Astrocyte (in vitro differentiated cells and primary cell): ENCODE measurements around the gene MAP2. TPM values are rescaled to one million over a fixed set of nuclear protein-coding genes. Genes with fewer than 3 reads are reported as not detected.

Experiments
- DNase-seq: peaks from one replicate; pipeline ENCODE4 v3.0.0-alpha.2; 2010; ENCODE audit warnings: low read depth
- FAIRE-seq: peaks from 2 replicates; lab custom pipeline; 2011; peaks lifted over from hg19 to GRCh38; lab: Jason Lieb, UNC
- H2AFZ ChIP-seq: 2 replicates; pipeline ENCODE4 v1.6.0; 2012; ENCODE audit warnings: low read depth, low read length, inconsistent platforms
- H3K27ac ChIP-seq: 2 replicates; pipeline ENCODE4 v1.5.1; 2011; ENCODE audit warnings: low read depth, low read length, inconsistent platforms
- H3K27me3 ChIP-seq: 2 replicates; pipeline ENCODE4 v1.6.0; 2011; ENCODE audit warnings: low read length, inconsistent platforms; ENCODE audit not compliant: insufficient read depth
- H3K36me3 ChIP-seq: 2 replicates; pipeline ENCODE4 v1.5.1; 2011; ENCODE audit warnings: low read length, inconsistent platforms; ENCODE audit not compliant: insufficient read depth
- H3K4me1 ChIP-seq: 2 replicates; pipeline ENCODE4 v1.5.1; 2011; ENCODE audit warnings: low read length, inconsistent platforms; ENCODE audit not compliant: insufficient read depth
- H3K4me2 ChIP-seq: 2 replicates; pipeline ENCODE4 v1.6.0; 2012; ENCODE audit warnings: low read length, inconsistent platforms
- H3K4me3 ChIP-seq: 2 replicates; pipeline ENCODE4 v1.5.1; 2011; ENCODE audit warnings: low read depth, mild to moderate bottlenecking, low read length, inconsistent platforms; ENCODE audit not compliant: insufficient read depth
- H3K79me2 ChIP-seq: 2 replicates; pipeline ENCODE4 v1.6.0; 2012; ENCODE audit warnings: mild to moderate bottlenecking, low read length, inconsistent platforms; ENCODE audit not compliant: insufficient read depth
- H3K9ac ChIP-seq: 2 replicates; pipeline ENCODE4 v1.6.0; 2012; ENCODE audit warnings: mild to moderate bottlenecking, low read length, inconsistent platforms
- H3K9me3 ChIP-seq: 2 replicates; pipeline ENCODE4 v1.5.1; 2012; ENCODE audit warnings: low read depth, mild to moderate bottlenecking, low read length, inconsistent platforms; ENCODE audit not compliant: insufficient read depth
- H4K20me1 ChIP-seq: 2 replicates; pipeline ENCODE4 v1.6.0; 2012; ENCODE audit warnings: low read length, inconsistent platforms; ENCODE audit not compliant: insufficient read depth
- H3K27ac Mint-ChIP-seq: one replicate; pipeline ENCODE4 v1.8.0; 2021; ENCODE audit warnings: mild to moderate bottlenecking, mixed read lengths; ENCODE audit not compliant: unreplicated experiment
- H3K27me3 Mint-ChIP-seq: one replicate; pipeline ENCODE4 v1.8.0; 2021; ENCODE audit warnings: low read depth, mixed read lengths; ENCODE audit not compliant: unreplicated experiment
- H3K36me3 Mint-ChIP-seq: one replicate; pipeline ENCODE4 v1.8.0; 2021; ENCODE audit warnings: low read depth, mixed read lengths; ENCODE audit not compliant: unreplicated experiment
- H3K4me1 Mint-ChIP-seq: one replicate; pipeline ENCODE4 v1.8.0; 2021; ENCODE audit warnings: low read depth, mixed read lengths; ENCODE audit not compliant: unreplicated experiment
- H3K4me3 Mint-ChIP-seq: one replicate; pipeline ENCODE4 v1.8.0; 2021; ENCODE audit warnings: mild to moderate bottlenecking, moderate library complexity, mixed read lengths; ENCODE audit not compliant: unreplicated experiment
- H3K9me3 Mint-ChIP-seq: one replicate; pipeline ENCODE4 v1.8.0; 2021; ENCODE audit warnings: mild to moderate bottlenecking, mixed read lengths; ENCODE audit not compliant: unreplicated experiment
- EZH2 ChIP-seq: IDR thresholded peaks from 2 replicates; pipeline ENCODE4 v1.6.1; 2012; ENCODE audit warnings: mild to moderate bottlenecking, low read length, inconsistent platforms; ENCODE audit not compliant: insufficient read depth
- total RNA-seq: library from RNA; stranded (reverse); gene quantifications from 2 replicates; pipeline ENCODE4 v1.2.1, GENCODE V29; 2021
- TF ChIP-seq, protein P1 (sequence below): IDR thresholded peaks from 2 replicates; pipeline ENCODE4 v1.5.1; 2011; ENCODE audit warnings: low read depth, mild to moderate bottlenecking, inconsistent platforms, low read length, moderate library complexity; ENCODE audit not compliant: insufficient read depth

MAP2 gene
- total RNA-seq, 1 donor from 2014 or later, result 15.9 TPM

DNA sequence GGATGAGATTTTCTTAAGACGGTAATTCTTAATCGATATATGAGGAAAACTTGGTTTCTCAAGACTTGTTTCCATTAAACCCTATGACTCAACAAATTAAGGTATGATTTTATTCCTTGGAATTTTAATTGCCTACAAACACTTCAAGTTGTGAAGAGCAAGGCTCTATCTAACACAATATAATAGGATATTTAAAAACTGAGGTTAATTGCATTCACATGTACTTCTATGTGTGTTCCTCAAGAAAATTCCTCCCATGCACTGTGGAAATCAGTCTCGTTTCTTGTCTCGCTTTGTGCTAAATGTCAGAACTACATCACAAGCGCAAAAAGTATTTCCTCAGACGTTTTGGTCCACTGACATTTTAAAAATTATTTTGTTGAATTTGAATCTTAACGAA is 238.2 kb downstream of the MAP2 start:
- no peak overlapping the region for H3K4me3 Mint-ChIP-seq

DNA sequence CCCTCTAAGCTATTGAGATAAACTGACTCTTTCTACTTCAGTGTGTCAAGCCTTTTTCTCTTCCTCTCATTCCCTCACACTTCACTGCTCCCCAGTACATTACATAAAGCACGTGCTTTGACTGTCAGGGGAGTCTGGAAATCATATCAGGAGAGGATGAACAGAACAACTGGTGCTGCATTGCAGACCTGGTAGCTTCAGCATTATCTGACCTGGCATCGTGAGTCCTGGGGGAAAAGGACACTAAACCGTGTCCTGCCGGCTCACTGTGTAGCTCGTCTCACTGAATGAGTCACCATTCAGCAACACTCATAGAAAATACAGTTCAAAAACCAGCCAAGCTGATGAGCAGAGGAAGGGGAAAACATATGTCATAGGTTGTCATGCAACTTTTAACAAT is 239.3 kb downstream of the MAP2 start:
- Histone ChIP-seq H3K4me3 (no peak overlapping the region), H3K9me3 (no peaks in the 10 kb centered on the region), H3K79me2 (no peaks in the 10 kb centered on the region), H3K27ac (peak overlapping the region; percentile 25), H3K36me3 (no peaks in the 10 kb centered on the region), H4K20me1 (no peaks in the 10 kb centered on the region), H3K4me2 (peak overlapping the region; percentile 84), H3K4me1 (peaks cover 17% of the 10 kb centered on the region), H3K27me3 (no peaks in the 10 kb centered on the region), H3K9ac (peak overlapping the region; percentile 57), H2AFZ (peak overlapping the region; percentile 67)
- Mint-ChIP-seq H3K9me3 (no peaks in the 10 kb centered on the region), H3K4me3 (no peak overlapping the region), H3K27me3 (no peaks in the 10 kb centered on the region), H3K36me3 (no peaks in the 10 kb centered on the region), H3K27ac (peak overlapping the region; percentile 35), H3K4me1 (peaks cover 10% of the 10 kb centered on the region)
- FAIRE-seq (no peak), DNase-seq (peak; percentile 42)
- TF ChIP-seq EZH2, result no peak

More for the DNA sequence above, 238.2 kb downstream of the MAP2 start:
- Histone ChIP-seq H3K9me3 (no peaks in the 10 kb centered on the region), H3K4me1 (peaks cover 17% of the 10 kb centered on the region), H3K36me3 (no peaks in the 10 kb centered on the region), H3K4me2 (peak overlapping the region; percentile 76), H3K27me3 (no peaks in the 10 kb centered on the region), H3K4me3 (no peak overlapping the region), H3K9ac (no peak overlapping the region), H4K20me1 (no peaks in the 10 kb centered on the region), H2AFZ (no peak overlapping the region), H3K27ac (no peak overlapping the region), H3K79me2 (no peaks in the 10 kb centered on the region)
- Mint-ChIP-seq H3K27ac (no peak overlapping the region), H3K9me3 (peaks cover 2% of the 10 kb centered on the region), H3K36me3 (no peaks in the 10 kb centered on the region), H3K4me1 (peaks cover 10% of the 10 kb centered on the region), H3K27me3 (no peaks in the 10 kb centered on the region)
- no peak for TF ChIP-seq EZH2
- TF ChIP-seq, protein P1, sequence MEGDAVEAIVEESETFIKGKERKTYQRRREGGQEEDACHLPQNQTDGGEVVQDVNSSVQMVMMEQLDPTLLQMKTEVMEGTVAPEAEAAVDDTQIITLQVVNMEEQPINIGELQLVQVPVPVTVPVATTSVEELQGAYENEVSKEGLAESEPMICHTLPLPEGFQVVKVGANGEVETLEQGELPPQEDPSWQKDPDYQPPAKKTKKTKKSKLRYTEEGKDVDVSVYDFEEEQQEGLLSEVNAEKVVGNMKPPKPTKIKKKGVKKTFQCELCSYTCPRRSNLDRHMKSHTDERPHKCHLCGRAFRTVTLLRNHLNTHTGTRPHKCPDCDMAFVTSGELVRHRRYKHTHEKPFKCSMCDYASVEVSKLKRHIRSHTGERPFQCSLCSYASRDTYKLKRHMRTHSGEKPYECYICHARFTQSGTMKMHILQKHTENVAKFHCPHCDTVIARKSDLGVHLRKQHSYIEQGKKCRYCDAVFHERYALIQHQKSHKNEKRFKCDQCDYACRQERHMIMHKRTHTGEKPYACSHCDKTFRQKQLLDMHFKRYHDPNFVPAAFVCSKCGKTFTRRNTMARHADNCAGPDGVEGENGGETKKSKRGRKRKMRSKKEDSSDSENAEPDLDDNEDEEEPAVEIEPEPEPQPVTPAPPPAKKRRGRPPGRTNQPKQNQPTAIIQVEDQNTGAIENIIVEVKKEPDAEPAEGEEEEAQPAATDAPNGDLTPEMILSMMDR, result no peak
- DNase-seq, result no peak
- FAIRE-seq, result no peak

DNA sequence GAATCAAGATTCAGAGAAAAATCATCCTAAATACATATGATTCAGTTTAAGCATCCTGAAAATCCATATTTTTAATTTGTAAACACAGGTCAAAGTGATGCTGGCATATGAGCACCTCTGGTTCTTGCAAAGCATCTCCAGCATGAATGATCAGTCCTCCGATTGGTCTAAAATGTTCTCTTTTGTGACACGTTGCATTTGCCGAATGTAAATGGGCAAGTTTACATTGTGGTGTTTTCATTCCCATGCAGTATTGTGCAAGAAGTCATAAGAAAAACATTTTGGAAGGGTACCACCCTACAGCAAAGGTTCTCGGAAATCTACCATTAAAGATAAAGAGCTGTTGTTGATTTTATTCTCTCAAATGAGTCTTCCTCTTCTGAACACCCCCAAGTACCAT is 239.8 kb downstream of the MAP2 start:
- Histone ChIP-seq H3K27me3 (no peaks in the 10 kb centered on the region), H3K36me3 (no peaks in the 10 kb centered on the region), H3K27ac (no peak overlapping the region), H4K20me1 (no peaks in the 10 kb centered on the region), H2AFZ (no peak overlapping the region), H3K9me3 (no peaks in the 10 kb centered on the region), H3K4me2 (peak overlapping the region; percentile 84), H3K4me3 (no peak overlapping the region), H3K9ac (no peak overlapping the region), H3K79me2 (no peaks in the 10 kb centered on the region), H3K4me1 (peaks cover 17% of the 10 kb centered on the region)
- Mint-ChIP-seq H3K27ac (no peak overlapping the region), H3K4me1 (peaks cover 10% of the 10 kb centered on the region), H3K36me3 (no peaks in the 10 kb centered on the region), H3K27me3 (no peaks in the 10 kb centered on the region), H3K4me3 (no peak overlapping the region), H3K9me3 (no peaks in the 10 kb centered on the region)
- no peak for FAIRE-seq
- DNase-seq, result no peak
- TF ChIP-seq EZH2, result no peak
- TF ChIP-seq, protein P1, result no peak
